SU-DHL-6 (cell line): ENCODE results near the gene TBRG4.

Experiments used
- EZH2phosphoT487 ChIP-seq: fragments of 200-600 bp; sonication (generic), shearing (Covaris generic); conservative IDR thresholded peaks from 2 replicates; pipeline ENCODE4 v1.6.1; 2018; ENCODE audit warnings: mild to moderate bottlenecking, antibody characterized with exemption, low read length, moderate library complexity, mixed read lengths
- TF ChIP-seq, protein P1 (sequence below): fragments of 200-600 bp; sonication (generic); IDR thresholded peaks from one replicate; pipeline ENCODE4 v1.5.1; 2017; ENCODE audit warnings: antibody characterized with exemption, mild to moderate bottlenecking, low read length, moderate library complexity; ENCODE audit not compliant: insufficient read depth, poor library complexity, severe bottlenecking

DNA sequence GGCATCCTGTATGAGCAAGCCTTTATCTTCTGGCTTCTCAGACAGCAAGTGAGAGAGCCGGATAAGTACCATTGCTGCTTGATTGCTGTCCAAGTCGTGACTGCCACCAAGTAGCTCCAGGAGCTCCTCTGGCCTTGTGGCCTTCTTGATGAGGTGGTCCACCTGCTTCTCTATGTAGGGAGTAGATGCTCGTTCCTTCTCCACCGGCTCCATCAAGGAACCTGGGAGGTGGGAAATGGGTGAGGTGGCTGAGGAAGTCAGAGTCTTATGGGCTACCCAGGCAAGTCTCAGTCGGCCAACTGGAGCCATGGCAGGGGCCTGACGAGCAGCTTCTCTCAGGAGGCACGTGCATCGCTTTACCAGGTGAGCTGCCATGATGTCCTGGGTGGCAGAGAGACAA lies 2.6 kb downstream of the TBRG4 start:
- TF ChIP-seq, protein P1, sequence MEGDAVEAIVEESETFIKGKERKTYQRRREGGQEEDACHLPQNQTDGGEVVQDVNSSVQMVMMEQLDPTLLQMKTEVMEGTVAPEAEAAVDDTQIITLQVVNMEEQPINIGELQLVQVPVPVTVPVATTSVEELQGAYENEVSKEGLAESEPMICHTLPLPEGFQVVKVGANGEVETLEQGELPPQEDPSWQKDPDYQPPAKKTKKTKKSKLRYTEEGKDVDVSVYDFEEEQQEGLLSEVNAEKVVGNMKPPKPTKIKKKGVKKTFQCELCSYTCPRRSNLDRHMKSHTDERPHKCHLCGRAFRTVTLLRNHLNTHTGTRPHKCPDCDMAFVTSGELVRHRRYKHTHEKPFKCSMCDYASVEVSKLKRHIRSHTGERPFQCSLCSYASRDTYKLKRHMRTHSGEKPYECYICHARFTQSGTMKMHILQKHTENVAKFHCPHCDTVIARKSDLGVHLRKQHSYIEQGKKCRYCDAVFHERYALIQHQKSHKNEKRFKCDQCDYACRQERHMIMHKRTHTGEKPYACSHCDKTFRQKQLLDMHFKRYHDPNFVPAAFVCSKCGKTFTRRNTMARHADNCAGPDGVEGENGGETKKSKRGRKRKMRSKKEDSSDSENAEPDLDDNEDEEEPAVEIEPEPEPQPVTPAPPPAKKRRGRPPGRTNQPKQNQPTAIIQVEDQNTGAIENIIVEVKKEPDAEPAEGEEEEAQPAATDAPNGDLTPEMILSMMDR, result no peak
- no peak for TF ChIP-seq EZH2phosphoT487
